H1 (cell line): ENCODE data around the gene FBXL17. TPM values are rescaled to one million over a fixed set of nuclear protein-coding genes. Genes with fewer than 3 reads are reported as not detected.

ENCODE experiments used
- CTCF ChIA-PET: fragments of 300-600 bp; sonication (Branson Sonifier 250); formaldehyde crosslinking; loops from one replicate; lab custom pipeline; 2021; ENCODE audit not compliant: partially characterized antibody; lab: Charles Lee
- POLR2A ChIA-PET: fragments of 300-600 bp; sonication (Branson Sonifier 250); formaldehyde crosslinking; loops from one replicate; lab custom pipeline; 2021; ENCODE audit warnings: inconsistent platforms; ENCODE audit not compliant: partially characterized antibody; lab: Charles Lee
- DNase-seq, 2 experiments: peaks; one replicate each; pipeline versions ENCODE4 v3.0.0 to v3.0.0-alpha.2; 2010 to 2022; ENCODE audit warnings: low spot score in 2 of 2, low read depth in 1 of 2, mixed read lengths in 1 of 2
- FAIRE-seq: peaks from 2 replicates; lab custom pipeline; 2011; peaks lifted over from hg19 to GRCh38; lab: Jason Lieb, UNC
- H2AFZ ChIP-seq: 2 replicates; pipeline ENCODE4 v1.8.1; 2012; ENCODE audit warnings: low read length, inconsistent platforms
- H2AK5ac ChIP-seq: 2 replicates; pipeline ENCODE4 v1.6.1; 2013; ENCODE audit warnings: low read depth, low read length
- H2BK120ac ChIP-seq: replicated peaks from 2 replicates; pipeline ENCODE3; 2013; ENCODE audit warnings: low read depth, low read length, inconsistent platforms
- H2BK12ac ChIP-seq: 2 replicates; pipeline ENCODE4 v1.6.1; 2013; ENCODE audit warnings: low read depth, low read length
- H2BK15ac ChIP-seq: 2 replicates; pipeline ENCODE4 v1.6.1; 2013; ENCODE audit warnings: low read length
- H2BK20ac ChIP-seq: 2 replicates; pipeline ENCODE4 v1.6.1; 2013; ENCODE audit warnings: low read length
- H2BK5ac ChIP-seq: 2 replicates; pipeline ENCODE4 v1.6.1; 2013; ENCODE audit warnings: low read depth, low read length
- H3K14ac ChIP-seq: 2 replicates; pipeline ENCODE4 v1.6.1; 2013; ENCODE audit warnings: inconsistent platforms; ENCODE audit not compliant: insufficient read length
- H3K18ac ChIP-seq: 2 replicates; pipeline ENCODE4 v1.6.1; 2013; ENCODE audit warnings: low read length; ENCODE audit errors: extremely low read depth
- H3K23ac ChIP-seq: 2 replicates; pipeline ENCODE4 v1.6.1; 2013; ENCODE audit warnings: inconsistent platforms; ENCODE audit not compliant: insufficient read length
- H3K23me2 ChIP-seq: 2 replicates; pipeline ENCODE4 v1.6.1; 2013; ENCODE audit warnings: low read depth, low read length
- H3K27ac ChIP-seq: 2 replicates; pipeline ENCODE4 v1.6.1; 2011; ENCODE audit warnings: low read depth, low read length, inconsistent platforms
- H3K27me3 ChIP-seq, 4 experiments: replicated peaks in 1 of 4; 1 replicate in 1 of 4; 2 replicates in 3 of 4; pipeline versions ENCODE4 v1.6.1 to v1.8.1; 2011 to 2013; ENCODE audit warnings: low read length in 3 of 4, mild to moderate bottlenecking in 3 of 4, inconsistent platforms in 2 of 4, mixed read lengths in 2 of 4, moderate library complexity in 1 of 4; ENCODE audit not compliant: control insufficient read depth in 3 of 4, insufficient read depth in 3 of 4; ENCODE audit errors: extremely low read depth in 1 of 4
- H3K36me3 ChIP-seq, 4 experiments: 2 replicates each; pipeline versions ENCODE4 v1.6.1 to v1.8.1; 2011 to 2013; ENCODE audit warnings: mild to moderate bottlenecking in 4 of 4, low read length in 3 of 4, moderate library complexity in 2 of 4, control low read depth in 1 of 4, inconsistent platforms in 1 of 4; ENCODE audit not compliant: insufficient read depth in 4 of 4, control insufficient read depth in 2 of 4
- H3K4ac ChIP-seq: replicated peaks from 2 replicates; pipeline ENCODE3; 2013; ENCODE audit warnings: low read length, low read depth, mixed read lengths, inconsistent platforms; ENCODE audit not compliant: insufficient read length
- H3K4me1 ChIP-seq, 4 experiments: replicated peaks in 1 of 4; 1 replicate in 1 of 4; 2 replicates in 3 of 4; pipeline versions ENCODE4 v1.6.1 to v1.8.1; 2011 to 2013; ENCODE audit warnings: low read length in 3 of 4, inconsistent platforms in 2 of 4, mixed read lengths in 1 of 4; ENCODE audit not compliant: insufficient read depth in 4 of 4, control insufficient read depth in 3 of 4
- H3K4me2 ChIP-seq, 2 experiments: 2 replicates each; pipeline versions ENCODE4 v1.6.1 to v1.8.1; 2011 to 2013; ENCODE audit warnings: low read depth in 2 of 2, low read length in 2 of 2, control low read depth in 1 of 2, inconsistent platforms in 1 of 2, mild to moderate bottlenecking in 1 of 2; ENCODE audit not compliant: insufficient read depth in 1 of 2
- H3K4me3 ChIP-seq, 4 experiments: fragments of 200-600, 300-600 bp in 1 of 4; sonication (generic), shearing (Covaris generic), sonication (Bioruptor Twin) in 1 of 4; 2 replicates each; pipeline versions ENCODE4 v1.5.1 to v1.8.1; 2011 to 2016; ENCODE audit warnings: low read length in 4 of 4, low read depth in 3 of 4, control low read depth in 2 of 4, inconsistent platforms in 2 of 4, mild to moderate bottlenecking in 2 of 4, mixed read lengths in 1 of 4, moderate library complexity in 1 of 4; ENCODE audit not compliant: insufficient read depth in 2 of 4; ENCODE audit errors: extremely low read depth in 1 of 4
- H3K56ac ChIP-seq: replicated peaks from 2 replicates; pipeline ENCODE3; 2013; ENCODE audit warnings: low read depth, mild to moderate bottlenecking, mixed read lengths, low read length, inconsistent platforms; ENCODE audit not compliant: insufficient read length
- H3K79me1 ChIP-seq: 2 replicates; pipeline ENCODE4 v1.6.1; 2013; ENCODE audit warnings: low read depth, low read length, control low read depth
- H3K79me2 ChIP-seq, 2 experiments: 2 replicates each; pipeline versions ENCODE4 v1.6.1 to v1.8.1; 2012 to 2013; ENCODE audit warnings: low read length in 2 of 2, mild to moderate bottlenecking in 2 of 2, inconsistent platforms in 1 of 2; ENCODE audit not compliant: insufficient read depth in 2 of 2, control insufficient read depth in 1 of 2
- H3K9ac ChIP-seq, 4 experiments: replicated peaks in 1 of 4; 1 replicate in 1 of 4; 2 replicates in 3 of 4; pipeline versions ENCODE4 v1.6.1 to v1.8.1; 2011 to 2013; ENCODE audit warnings: low read depth in 3 of 4, low read length in 3 of 4, control low read depth in 2 of 4, mild to moderate bottlenecking in 2 of 4, moderate library complexity in 2 of 4, inconsistent platforms in 1 of 4; ENCODE audit errors: extremely low read depth in 1 of 4
- H3K9me3 ChIP-seq, 2 experiments: 2 replicates each; pipeline versions ENCODE4 v1.6.1 to v1.8.1; 2012 to 2013; ENCODE audit warnings: mild to moderate bottlenecking in 2 of 2, moderate library complexity in 2 of 2, control low read depth in 1 of 2, inconsistent platforms in 1 of 2, low read depth in 1 of 2, low read length in 1 of 2, mixed read lengths in 1 of 2; ENCODE audit not compliant: insufficient read depth in 2 of 2
- H4K20me1 ChIP-seq, 2 experiments: replicated peaks in 1 of 2; 2 replicates each; pipeline versions ENCODE3 to v1.8.1; 2011 to 2013; ENCODE audit warnings: inconsistent platforms in 2 of 2, low read length in 2 of 2, mild to moderate bottlenecking in 1 of 2; ENCODE audit not compliant: insufficient read depth in 2 of 2, control insufficient read depth in 1 of 2
- H4K5ac ChIP-seq: 2 replicates; pipeline ENCODE4 v1.6.1; 2013; ENCODE audit warnings: low read length, low read depth, mixed read lengths, inconsistent platforms; ENCODE audit not compliant: insufficient read length
- H4K8ac ChIP-seq: 2 replicates; pipeline ENCODE4 v1.8.0; 2013; ENCODE audit warnings: mild to moderate bottlenecking, moderate library complexity, low read length, inconsistent platforms; ENCODE audit not compliant: insufficient read depth; ENCODE audit errors: extremely low read depth
- H4K91ac ChIP-seq: replicated peaks from 2 replicates; pipeline ENCODE3; 2013; ENCODE audit warnings: low read length, mixed read lengths, inconsistent platforms; ENCODE audit not compliant: insufficient read length
- CBX8 ChIP-seq: fragments of 300-800, 300-1000 bp; sonication (generic); IDR thresholded peaks from 2 replicates; pipeline ENCODE4 v1.7.1; 2016; ENCODE audit warnings: low read depth, low read length, borderline replicate concordance
- CREB1 ChIP-seq: IDR thresholded peaks from 2 replicates; pipeline ENCODE4 v1.6.1; 2012; ENCODE audit warnings: inconsistent platforms
- EZH2 ChIP-seq: fragments of 200-600 bp; sonication (generic); IDR thresholded peaks from 2 replicates; pipeline ENCODE4 v1.7.1; 2012; ENCODE audit warnings: low read depth, mild to moderate bottlenecking, moderate library complexity, low read length, inconsistent platforms; ENCODE audit not compliant: severe bottlenecking
- FOSL1 ChIP-seq: IDR thresholded peaks from 2 replicates; pipeline ENCODE4 v1.6.1; 2011; ENCODE audit warnings: mild to moderate bottlenecking, low read depth, low read length, moderate library complexity; ENCODE audit not compliant: insufficient read depth
- GABPA ChIP-seq: IDR thresholded peaks from 2 replicates; pipeline ENCODE4 v1.6.1; 2011; ENCODE audit warnings: mild to moderate bottlenecking, low read length, moderate library complexity, borderline replicate concordance; ENCODE audit not compliant: insufficient read depth
- GTF2F1 ChIP-seq: IDR thresholded peaks from 2 replicates; pipeline ENCODE4 v1.6.1; 2012; ENCODE audit warnings: low read depth, low read length, improper control_type of control experiment, borderline replicate concordance
- HDAC2 ChIP-seq, 2 experiments: fragments of 300-600 bp in 1 of 2; sonication (generic) in 1 of 2; IDR thresholded peaks; 2 replicates each; pipeline ENCODE4 v1.6.1; 2011 to 2012; ENCODE audit warnings: low read depth in 2 of 2, low read length in 2 of 2, mild to moderate bottlenecking in 2 of 2, moderate library complexity in 2 of 2, borderline replicate concordance in 1 of 2, inconsistent platforms in 1 of 2
- HDAC6 ChIP-seq: IDR thresholded peaks from one replicate; pipeline ENCODE4 v1.7.1; 2012; ENCODE audit warnings: low read depth, mild to moderate bottlenecking, inconsistent platforms, low read length, moderate library complexity
- SAP30 ChIP-seq: fragments of 300-600 bp; sonication (generic); IDR thresholded peaks from 2 replicates; pipeline ENCODE4 v1.7.1; 2012; ENCODE audit warnings: low read length, moderate library complexity, mild to moderate bottlenecking, inconsistent platforms; ENCODE audit not compliant: insufficient read depth, insufficient replicate concordance
- SIRT6 ChIP-seq: IDR thresholded peaks from one replicate; pipeline ENCODE4 v1.7.1; 2012; ENCODE audit warnings: low read length, inconsistent platforms
- SP1 ChIP-seq: IDR thresholded peaks from 2 replicates; pipeline ENCODE4 v1.6.1; 2011; ENCODE audit warnings: low read depth, low read length
- TBP ChIP-seq: IDR thresholded peaks from 2 replicates; pipeline ENCODE4 v1.6.1; 2011; ENCODE audit warnings: low read depth, low read length, improper control_type of control experiment
- WGBS, 2 experiments: shearing (Covaris generic) in 1 of 2; methylation state at CpG; one replicate each; pipeline versions ENCODE4 v1.1.6 to v1.1.7; 2013 to 2015; ENCODE audit warnings: low lambda C conversion rate in 2 of 2, mixed read lengths in 2 of 2, inconsistent platforms in 1 of 2, low coverage in 1 of 2, missing lambda C conversion rate in 1 of 2; ENCODE audit not compliant: insufficient replicate concordance in 2 of 2, insufficient coverage in 1 of 2, insufficient read length in 1 of 2; ENCODE audit errors: extremely low coverage in 1 of 2, missing lambda C conversion rate in 1 of 2; 5-methylcytosine and 5-hydroxymethylcytosine counted together
- polyA plus RNA-seq, 7 experiments: library from polyadenylated mRNA; depleted of rRNA in 3 of 7; stranded (reverse) in 5 of 7; unstranded in 2 of 7; fragments of >200 nt in 5 of 7; fragments of 200-250 nt in 2 of 7; gene quantifications; 1 replicate in 5 of 7; 2 replicates in 1 of 7; 4 replicates in 1 of 7; pipeline versions ENCODE4 v1.2.1 to v1.2.3, GENCODE V29; 2011 to 2013; ENCODE audit warnings: missing spikeins in 2 of 7, mixed read lengths in 2 of 7
- total RNA-seq: library from RNA; stranded (reverse); fragmentation: NEBNext Ultra II Directional; extraction: Animal tissue kit (Norgen Biotek cat#: 25700); gene quantifications from 2 replicates; pipeline ENCODE4 v1.2.1, GENCODE V29; 2021
- TF ChIP-seq, protein P1 (sequence below): IDR thresholded peaks from 2 replicates; pipeline ENCODE4 v1.6.1; 2012; ENCODE audit warnings: inconsistent platforms

FBXL17 gene
- total and polyA plus RNA-seq, 2 of the 8 experiments (the other 6 are each of a cell fraction or from before 2014, with no cell fraction given): 0.35 to 4.3 TPM

DNA sequence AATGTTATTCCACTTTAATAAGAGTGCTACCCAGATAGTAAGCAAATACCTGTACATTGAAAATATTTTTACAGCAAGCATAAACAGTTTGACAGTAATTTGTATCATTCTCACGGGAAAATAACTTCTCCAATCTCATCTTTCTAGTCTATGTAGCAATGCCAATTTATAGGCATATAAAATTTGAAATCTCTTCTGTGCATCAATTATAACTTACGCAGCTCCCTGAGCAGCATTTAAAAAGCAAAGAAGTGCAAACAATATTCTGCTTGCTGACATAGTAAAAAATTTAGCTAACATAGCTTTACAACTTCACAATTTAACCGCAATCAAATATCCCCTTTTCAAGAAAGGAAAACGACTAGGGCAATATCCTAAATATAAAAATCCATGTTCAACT is 257.3 kb downstream of the FBXL17 start:
- Histone ChIP-seq H3K4me2 (no peak overlapping the region), H3K9me3 (no peaks in the 10 kb centered on the region), H4K91ac (no peak overlapping the region), H4K20me1 (no peaks in the 10 kb centered on the region), H3K79me1 (no peaks in the 10 kb centered on the region), H3K4me1 (peaks cover 0 to 6% (median 2%) of the 10 kb centered on the region in 4 experiments; a peak in 2 of 7 replicates), H4K5ac (no peak overlapping the region), H3K27me3 (no peaks in the 10 kb centered on the region), H2BK12ac (no peak overlapping the region), H3K4me3 (no peak overlapping the region), H3K79me2 (no peaks in the 10 kb centered on the region), H2AK5ac (no peak overlapping the region), H3K9ac (no peak overlapping the region), H3K56ac (no peak overlapping the region), H3K18ac (no peak overlapping the region), H3K14ac (no peak overlapping the region), H4K8ac (no peak overlapping the region), H2BK120ac (no peak overlapping the region), H3K27ac (no peak overlapping the region), H3K4ac (no peak overlapping the region), H2BK20ac (no peak overlapping the region), H3K23ac (no peak overlapping the region), H2BK5ac (no peak overlapping the region), H3K36me3 (no peaks in the 10 kb centered on the region), H2AFZ (no peak overlapping the region), H2BK15ac (no peak overlapping the region), H3K23me2 (no peaks in the 10 kb centered on the region)
- POLR2A ChIA-PET: no interaction called here
- DNase-seq: no peak
- WGBS, 2 experiments: 86% methylated on average over 4 of the region's 4 CpGs; no CpG with 5 or more reads in 1 of the 2 experiments
- FAIRE-seq: no peak
- CTCF ChIA-PET: no interaction called here
- TF ChIP-seq FOSL1: no peak
- TF ChIP-seq GABPA: no peak
- no peak for TF ChIP-seq HDAC2 (IDR thresholded peaks at IDR 0.05; ENCODE audit: borderline replicate concordance in 1 of 2, low read depth in 2 of 2, low read length in 2 of 2)
- no peak for TF ChIP-seq SIRT6
- TF ChIP-seq, protein P1, sequence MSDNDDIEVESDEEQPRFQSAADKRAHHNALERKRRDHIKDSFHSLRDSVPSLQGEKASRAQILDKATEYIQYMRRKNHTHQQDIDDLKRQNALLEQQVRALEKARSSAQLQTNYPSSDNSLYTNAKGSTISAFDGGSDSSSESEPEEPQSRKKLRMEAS: no peak
- no peak for TF ChIP-seq GTF2F1
- no peak for TF ChIP-seq EZH2
- no peak for TF ChIP-seq CREB1
- TF ChIP-seq SP1: no peak
- no peak for TF ChIP-seq SAP30
- TF ChIP-seq HDAC6: no peak
- no peak for TF ChIP-seq CBX8
- no peak for TF ChIP-seq TBP
